ENCODE measurements around the gene ASPHD1. TPM values are rescaled to one million over a fixed set of nuclear protein-coding genes. Genes with fewer than 3 reads are reported as not detected.
"Not testable (repeated sequence)": the region's sequence is repeated elsewhere in the genome, so short reads cannot be mapped to it uniquely, and the experiment has no call there.

The ASPHD1 gene
- total RNA-seq, 1 donor from 2014 or later: not detected

- not testable (repeated sequence) for DNase-seq
Observed at GRCh38 chr16:29909851-29910250, 9.6 kb downstream of the ASPHD1 start.

- DNase-seq: no peak
Observed at GRCh38 chr16:29910819-29911675, 10.8 kb downstream of the ASPHD1 start.

GRCh38 chr16:29911676-29912010, 11.4 kb downstream of the ASPHD1 start:
- DNase-seq: no peak

GRCh38 chr16:29912087-29912486, 11.8 kb downstream of the ASPHD1 start:
- no peak for DNase-seq

- DNase-seq: no peak
Observed at GRCh38 chr16:29913514-29913913, 13.2 kb downstream of the ASPHD1 start.

GRCh38 chr16:29915590-29916247, 15.4 kb downstream of the ASPHD1 start:
- DNase-seq: peak; percentile 79

GRCh38 chr16:29916979-29917378, 16.7 kb downstream of the ASPHD1 start:
- DNase-seq: peak; percentile 3

- no peak for DNase-seq
Observed at GRCh38 chr16:29920288-29921033, 20.2 kb downstream of the ASPHD1 start.

- peak; percentile 20 for DNase-seq
Observed at GRCh38 chr16:29921034-29921385, 20.7 kb downstream of the ASPHD1 start.

GRCh38 chr16:29922326-29922725, 22.0 kb downstream of the ASPHD1 start:
- DNase-seq: no peak

GRCh38 chr16:29922986-29923501, 22.8 kb downstream of the ASPHD1 start:
- no peak for DNase-seq

GRCh38 chr16:29925105-29925756, 24.9 kb downstream of the ASPHD1 start:
- DNase-seq: peak; percentile 45

GRCh38 chr16:29925781-29926710, 25.8 kb downstream of the ASPHD1 start, which contains the start of gene KCTD13:
KCTD13 (minus strand) TSS chr16:29926226; CDS start chr16:29926033, 193 bp downstream.
- DNase-seq: peak; percentile 87

- DNase-seq: no peak
Observed at GRCh38 chr16:29926711-29927052, 26.4 kb downstream of the ASPHD1 start.

GRCh38 chr16:29927070-29927905, 27.0 kb downstream of the ASPHD1 start:
- no peak for DNase-seq

- not testable (repeated sequence) for DNase-seq
Observed at GRCh38 chr16:29931750-29932149, 31.5 kb downstream of the ASPHD1 start.

- DNase-seq: no peak
Observed at GRCh38 chr16:29940656-29941055, 40.4 kb downstream of the ASPHD1 start.

- peak; percentile 38 for DNase-seq
Observed at GRCh38 chr16:29943846-29944799, 43.8 kb downstream of the ASPHD1 start.

GRCh38 chr16:29947897-29948296, 47.6 kb downstream of the ASPHD1 start:
- DNase-seq: no peak
